HepG2 (cell line): ENCODE data around the gene ESR2. TPM values are rescaled to one million over a fixed set of nuclear protein-coding genes. Genes with fewer than 3 reads are reported as not detected.

Experiments
- ATAC-seq: fragments of 200-7000 bp; cut with Tn5 transposase; 3 replicates; pipeline ENCODE4 v1.9.1; 2020; ENCODE audit warnings: mild to moderate bottlenecking, moderate library complexity
- BruUV-seq: library from RNA; stranded (reverse); fragments of 400-500 nt; replicated peaks from 2 replicates; lab custom pipeline; 2021; lab: Mats Ljungman, UMichigan
- CTCF ChIA-PET: fragments of 300-600 bp; formaldehyde crosslinking; extraction: SDS; loops from one replicate; lab custom pipeline; 2021; ENCODE audit warnings: low total read pairs, inconsistent platforms, low intra/inter-chr PET ratio; lab: Yijun Ruan, JAX
- POLR2A ChIA-PET: fragments of 350-600 bp; sonication (Branson Sonifier 250); formaldehyde crosslinking; loops from one replicate; lab custom pipeline; 2020; ENCODE audit warnings: antibody characterized with exemption, inconsistent platforms; lab: Yijun Ruan, JAX
- DNase-seq: peaks from one replicate; pipeline ENCODE4 v3.0.0-alpha.2; 2015; ENCODE audit warnings: low spot score
- FAIRE-seq: peaks from 3 replicates; lab custom pipeline; 2011; peaks lifted over from hg19 to GRCh38; lab: Jason Lieb, UNC
- H2AFZ ChIP-seq: one replicate; pipeline ENCODE4 v1.6.1; 2011; ENCODE audit warnings: low read length, inconsistent platforms
- H3K27ac ChIP-seq: fragments of 300-600 bp; 3 replicates; pipeline ENCODE4 v1.8.0; 2011; ENCODE audit warnings: mixed run types, mild to moderate bottlenecking, mixed read lengths, low read length, inconsistent platforms; ENCODE audit not compliant: insufficient read depth; ENCODE audit errors: extremely low read length
- H3K27me3 ChIP-seq, 2 experiments: fragments of 200-600 bp in 1 of 2; 2 replicates in 1 of 2; 3 replicates in 1 of 2; pipeline versions ENCODE4 v1.6.0 to v1.8.0; 2011; ENCODE audit warnings: low read length in 2 of 2, mild to moderate bottlenecking in 2 of 2, moderate library complexity in 2 of 2, inconsistent platforms in 1 of 2; ENCODE audit not compliant: insufficient read depth in 2 of 2, control insufficient read depth in 1 of 2
- H3K36me3 ChIP-seq, 2 experiments: fragments of 200-600 bp in 1 of 2; replicated peaks in 1 of 2; 2 replicates in 1 of 2; 3 replicates in 1 of 2; pipeline versions ENCODE4 v1.5.1 to v1.8.0; 2011; ENCODE audit warnings: low read length in 2 of 2, inconsistent platforms in 1 of 2; ENCODE audit not compliant: insufficient read depth in 2 of 2, control insufficient read depth in 1 of 2
- H3K4me1 ChIP-seq: 2 replicates; pipeline ENCODE4 v1.5.1; 2012; ENCODE audit warnings: low read length, inconsistent platforms; ENCODE audit not compliant: insufficient read depth
- H3K4me2 ChIP-seq: 2 replicates; pipeline ENCODE4 v1.6.0; 2011; ENCODE audit warnings: low read depth, low read length, inconsistent platforms
- H3K4me3 ChIP-seq, 3 experiments: fragments of 200-600 bp in 1 of 3; sonication (generic), shearing (Covaris generic) in 1 of 3; replicated peaks in 1 of 3; 2 replicates each; pipeline ENCODE4 v1.5.1; 2011 to 2016; ENCODE audit warnings: low read length in 3 of 3, inconsistent platforms in 2 of 3, low read depth in 2 of 3, mild to moderate bottlenecking in 2 of 3, control low read depth in 1 of 3, mixed read lengths in 1 of 3; ENCODE audit not compliant: insufficient read depth in 1 of 3
- H3K79me2 ChIP-seq: one replicate; pipeline ENCODE4 v1.6.1; 2011; ENCODE audit warnings: low read length, inconsistent platforms; ENCODE audit not compliant: insufficient read depth
- H3K9ac ChIP-seq: 2 replicates; pipeline ENCODE4 v1.6.0; 2011; ENCODE audit warnings: mild to moderate bottlenecking, low read depth, low read length, inconsistent platforms; ENCODE audit not compliant: insufficient read depth
- H3K9me3 ChIP-seq: 2 replicates; pipeline ENCODE4 v1.5.1; 2012; ENCODE audit warnings: mild to moderate bottlenecking, low read length
- H4K20me1 ChIP-seq: 2 replicates; pipeline ENCODE4 v1.6.0; 2011; ENCODE audit warnings: inconsistent platforms, mild to moderate bottlenecking, low read length, moderate library complexity; ENCODE audit not compliant: insufficient read depth
- JUNB ChIP-seq: sonication (generic); formaldehyde crosslinking; IDR thresholded peaks from 2 replicates; pipeline ENCODE4 v1.8.0; 2022; ENCODE audit warnings: missing genetic modification reagents, mild to moderate bottlenecking, borderline replicate concordance
- NFKBIZ ChIP-seq: IDR thresholded peaks from 2 replicates; pipeline ENCODE4 v1.6.1; 2018; ENCODE audit warnings: missing genetic modification reagents, missing compliant biosample characterization
- PLRG1 ChIP-seq: fragments of 450-650 bp; conservative IDR thresholded peaks from 2 replicates; pipeline ENCODE4 v1.6.1; 2016
- SP1 ChIP-seq, 2 experiments: fragments of 450-650 bp in 1 of 2; sonication (generic) in 1 of 2; formaldehyde crosslinking in 1 of 2; IDR thresholded peaks; 2 replicates each; pipeline versions ENCODE4 v1.4.0 to v1.6.1; 2016 to 2020; ENCODE audit warnings: missing genetic modification reagents in 1 of 2
- TAF15 ChIP-seq: fragments of 200-400 bp; formaldehyde crosslinking; IDR thresholded peaks from one replicate; pipeline ENCODE4 v1.6.1; 2018; ENCODE audit warnings: mild to moderate bottlenecking, low read depth, low read length; ENCODE audit not compliant: poor library complexity, severe bottlenecking
- ZMYM3 ChIP-seq: sonication (generic); formaldehyde crosslinking; IDR thresholded peaks from 2 replicates; pipeline ENCODE4 v1.5.1; 2020; ENCODE audit warnings: mild to moderate bottlenecking, missing genetic modification reagents
- WGBS: methylation state at CpG from one replicate; pipeline ENCODE4 v1.1.6; 2017; ENCODE audit warnings: low lambda C conversion rate; 5-methylcytosine and 5-hydroxymethylcytosine counted together
- in situ Hi-C: cut with HindIII; loops from 2 replicates; pipeline ENCODE4 v1.10.0; 2017; ENCODE audit warnings: low pct_unique_long_range_greater_than_20kb; ENCODE audit not compliant: extremely low pct_ligation_motif_present
- intact Hi-C: fragments of 100-400 bp; cut with micrococcal nuclease; formaldehyde crosslinking; loops from one replicate; pipeline ENCODE4 v1.10.0; 2022; ENCODE audit not compliant: unreplicated experiment
- polyA plus RNA-seq, 8 experiments: library from polyadenylated mRNA; depleted of rRNA in 3 of 8; stranded (reverse) in 7 of 8; unstranded in 1 of 8; fragments of >200 nt; fragmentation: Illumina TruSeq in 4 of 8; extraction: Trizol in 4 of 8; gene quantifications; 2 replicates each; pipeline versions ENCODE4 v1.2.1 to v1.2.3, GENCODE V29; 2011 to 2016; ENCODE audit warnings: low read depth in 4 of 8, missing spikeins in 1 of 8, mixed read lengths in 1 of 8; ENCODE audit not compliant: insufficient read depth in 1 of 8
- total RNA-seq, 5 experiments: library from RNA; depleted of rRNA; stranded (reverse); fragments of >200 nt; fragmentation: Illumina TruSeq; extraction: Trizol; gene quantifications; 2 replicates each; pipeline ENCODE4 v1.2.3, GENCODE V29; 2016; ENCODE audit warnings: low read depth in 1 of 5
- TF ChIP-seq, protein P1 (sequence below): sonication (generic); formaldehyde crosslinking; IDR thresholded peaks from 2 replicates; pipeline ENCODE4 v1.5.0; 2020; ENCODE audit warnings: mild to moderate bottlenecking, missing genetic modification reagents, borderline replicate concordance
- TF ChIP-seq, protein P2 (sequence below): sonication (generic); formaldehyde crosslinking; IDR thresholded peaks from 2 replicates; pipeline ENCODE4 v1.4.0; 2020; ENCODE audit warnings: missing genetic modification reagents
- TF ChIP-seq, protein P3 (sequence below): sonication (generic); formaldehyde crosslinking; IDR thresholded peaks from 2 replicates; pipeline ENCODE4 v1.5.0; 2020; ENCODE audit warnings: mild to moderate bottlenecking, missing genetic modification reagents, borderline replicate concordance
- TF ChIP-seq, protein P4 (sequence below): sonication (generic); formaldehyde crosslinking; IDR thresholded peaks from 2 replicates; pipeline ENCODE4 v1.4.0; 2020; ENCODE audit warnings: missing genetic modification reagents

ESR2 gene
- total and polyA plus RNA-seq, 2 of the 13 experiments (the other 11 are each of a cell fraction or from before 2014, with no cell fraction given): 0.01 to 0.04 TPM

DNA sequence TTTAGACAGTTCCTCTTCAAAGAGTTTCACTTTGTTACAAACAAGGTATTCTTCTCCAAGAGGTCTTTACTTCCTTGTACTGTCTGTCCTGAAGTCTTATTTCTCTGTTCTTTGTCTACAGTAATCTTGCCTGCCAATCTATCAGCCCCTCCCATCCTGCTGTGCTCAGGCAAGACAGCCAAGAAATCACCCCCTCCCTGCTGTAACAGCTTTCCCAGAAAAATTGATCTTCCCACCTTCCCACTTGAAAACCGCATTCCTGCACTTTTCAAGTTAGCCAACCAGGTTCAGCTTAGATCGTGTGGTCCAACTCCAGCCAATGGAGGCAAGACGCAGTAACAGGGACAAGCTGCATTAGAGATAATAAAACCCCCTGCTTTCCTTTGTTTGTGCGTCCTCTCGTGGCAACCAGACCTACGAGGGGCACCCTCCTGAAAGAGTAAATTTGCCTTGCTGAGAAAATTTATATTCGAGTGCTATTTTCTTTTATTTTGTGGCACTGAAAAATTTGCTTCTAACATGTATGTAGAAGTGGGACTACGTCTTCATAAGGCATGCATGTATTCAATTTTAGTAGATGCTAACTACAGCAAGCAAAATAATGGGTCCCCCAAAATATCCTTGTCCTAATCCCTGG, 46.5 kb upstream of the ESR2 start:
- no peak overlapping the region for H3K4me3 ChIP-seq
- intact Hi-C loops: loop anchor here (5.0 kb wide), 2 partner anchors 47 to 297 kb away; partner anchors contain the start of gene MTHFD1
- no peaks in the 10 kb centered on the region for H4K20me1 ChIP-seq
- no peak overlapping the region for H3K4me2 ChIP-seq
- H3K79me2 ChIP-seq: no peaks in the 10 kb centered on the region
- no peak for TF ChIP-seq JUNB (CRISPR knock-in tag)
- no peak for TF ChIP-seq PLRG1
- TF ChIP-seq, protein P1, sequence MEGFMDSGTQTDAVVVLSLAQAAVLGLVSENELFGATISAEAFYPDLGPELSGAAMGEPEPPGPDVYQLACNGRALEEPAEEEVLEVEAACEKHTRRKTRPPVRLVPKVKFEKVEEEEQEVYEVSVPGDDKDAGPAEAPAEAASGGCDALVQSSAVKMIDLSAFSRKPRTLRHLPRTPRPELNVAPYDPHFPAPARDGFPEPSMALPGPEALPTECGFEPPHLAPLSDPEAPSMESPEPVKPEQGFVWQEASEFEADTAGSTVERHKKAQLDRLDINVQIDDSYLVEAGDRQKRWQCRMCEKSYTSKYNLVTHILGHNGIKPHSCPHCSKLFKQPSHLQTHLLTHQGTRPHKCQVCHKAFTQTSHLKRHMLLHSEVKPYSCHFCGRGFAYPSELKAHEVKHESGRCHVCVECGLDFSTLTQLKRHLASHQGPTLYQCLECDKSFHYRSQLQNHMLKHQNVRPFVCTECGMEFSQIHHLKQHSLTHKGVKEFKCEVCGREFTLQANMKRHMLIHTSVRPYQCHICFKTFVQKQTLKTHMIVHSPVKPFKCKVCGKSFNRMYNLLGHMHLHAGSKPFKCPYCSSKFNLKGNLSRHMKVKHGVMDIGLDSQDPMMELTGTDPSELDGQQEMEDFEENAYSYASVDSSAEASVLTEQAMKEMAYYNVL: no peak
- TF ChIP-seq, protein P2, sequence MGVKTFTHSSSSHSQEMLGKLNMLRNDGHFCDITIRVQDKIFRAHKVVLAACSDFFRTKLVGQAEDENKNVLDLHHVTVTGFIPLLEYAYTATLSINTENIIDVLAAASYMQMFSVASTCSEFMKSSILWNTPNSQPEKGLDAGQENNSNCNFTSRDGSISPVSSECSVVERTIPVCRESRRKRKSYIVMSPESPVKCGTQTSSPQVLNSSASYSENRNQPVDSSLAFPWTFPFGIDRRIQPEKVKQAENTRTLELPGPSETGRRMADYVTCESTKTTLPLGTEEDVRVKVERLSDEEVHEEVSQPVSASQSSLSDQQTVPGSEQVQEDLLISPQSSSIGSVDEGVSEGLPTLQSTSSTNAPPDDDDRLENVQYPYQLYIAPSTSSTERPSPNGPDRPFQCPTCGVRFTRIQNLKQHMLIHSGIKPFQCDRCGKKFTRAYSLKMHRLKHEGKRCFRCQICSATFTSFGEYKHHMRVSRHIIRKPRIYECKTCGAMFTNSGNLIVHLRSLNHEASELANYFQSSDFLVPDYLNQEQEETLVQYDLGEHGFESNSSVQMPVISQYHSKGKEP (CRISPR knock-in tag): no peak
- TF ChIP-seq, protein P3, sequence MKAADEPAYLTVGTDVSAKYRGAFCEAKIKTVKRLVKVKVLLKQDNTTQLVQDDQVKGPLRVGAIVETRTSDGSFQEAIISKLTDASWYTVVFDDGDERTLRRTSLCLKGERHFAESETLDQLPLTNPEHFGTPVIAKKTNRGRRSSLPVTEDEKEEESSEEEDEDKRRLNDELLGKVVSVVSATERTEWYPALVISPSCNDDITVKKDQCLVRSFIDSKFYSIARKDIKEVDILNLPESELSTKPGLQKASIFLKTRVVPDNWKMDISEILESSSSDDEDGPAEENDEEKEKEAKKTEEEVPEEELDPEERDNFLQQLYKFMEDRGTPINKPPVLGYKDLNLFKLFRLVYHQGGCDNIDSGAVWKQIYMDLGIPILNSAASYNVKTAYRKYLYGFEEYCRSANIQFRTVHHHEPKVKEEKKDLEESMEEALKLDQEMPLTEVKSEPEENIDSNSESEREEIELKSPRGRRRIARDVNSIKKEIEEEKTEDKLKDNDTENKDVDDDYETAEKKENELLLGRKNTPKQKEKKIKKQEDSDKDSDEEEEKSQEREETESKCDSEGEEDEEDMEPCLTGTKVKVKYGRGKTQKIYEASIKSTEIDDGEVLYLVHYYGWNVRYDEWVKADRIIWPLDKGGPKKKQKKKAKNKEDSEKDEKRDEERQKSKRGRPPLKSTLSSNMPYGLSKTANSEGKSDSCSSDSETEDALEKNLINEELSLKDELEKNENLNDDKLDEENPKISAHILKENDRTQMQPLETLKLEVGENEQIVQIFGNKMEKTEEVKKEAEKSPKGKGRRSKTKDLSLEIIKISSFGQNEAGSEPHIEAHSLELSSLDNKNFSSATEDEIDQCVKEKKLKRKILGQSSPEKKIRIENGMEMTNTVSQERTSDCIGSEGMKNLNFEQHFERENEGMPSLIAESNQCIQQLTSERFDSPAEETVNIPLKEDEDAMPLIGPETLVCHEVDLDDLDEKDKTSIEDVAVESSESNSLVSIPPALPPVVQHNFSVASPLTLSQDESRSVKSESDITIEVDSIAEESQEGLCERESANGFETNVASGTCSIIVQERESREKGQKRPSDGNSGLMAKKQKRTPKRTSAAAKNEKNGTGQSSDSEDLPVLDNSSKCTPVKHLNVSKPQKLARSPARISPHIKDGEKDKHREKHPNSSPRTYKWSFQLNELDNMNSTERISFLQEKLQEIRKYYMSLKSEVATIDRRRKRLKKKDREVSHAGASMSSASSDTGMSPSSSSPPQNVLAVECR (CRISPR knock-in tag): no peak
- TF ChIP-seq, protein P4, sequence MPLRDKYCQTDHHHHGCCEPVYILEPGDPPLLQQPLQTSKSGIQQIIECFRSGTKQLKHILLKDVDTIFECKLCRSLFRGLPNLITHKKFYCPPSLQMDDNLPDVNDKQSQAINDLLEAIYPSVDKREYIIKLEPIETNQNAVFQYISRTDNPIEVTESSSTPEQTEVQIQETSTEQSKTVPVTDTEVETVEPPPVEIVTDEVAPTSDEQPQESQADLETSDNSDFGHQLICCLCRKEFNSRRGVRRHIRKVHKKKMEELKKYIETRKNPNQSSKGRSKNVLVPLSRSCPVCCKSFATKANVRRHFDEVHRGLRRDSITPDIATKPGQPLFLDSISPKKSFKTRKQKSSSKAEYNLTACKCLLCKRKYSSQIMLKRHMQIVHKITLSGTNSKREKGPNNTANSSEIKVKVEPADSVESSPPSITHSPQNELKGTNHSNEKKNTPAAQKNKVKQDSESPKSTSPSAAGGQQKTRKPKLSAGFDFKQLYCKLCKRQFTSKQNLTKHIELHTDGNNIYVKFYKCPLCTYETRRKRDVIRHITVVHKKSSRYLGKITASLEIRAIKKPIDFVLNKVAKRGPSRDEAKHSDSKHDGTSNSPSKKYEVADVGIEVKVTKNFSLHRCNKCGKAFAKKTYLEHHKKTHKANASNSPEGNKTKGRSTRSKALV (CRISPR knock-in tag): no peak
- no peak for TF ChIP-seq SP1 (IDR thresholded peaks at IDR 0.05)
- no peak for TF ChIP-seq SP1 (CRISPR knock-in tag; IDR thresholded peaks at IDR 0.05)
- no peak for TF ChIP-seq TAF15
- no peak for TF ChIP-seq ZMYM3 (CRISPR knock-in tag)
- TF ChIP-seq NFKBIZ (CRISPR knock-in tag): no peak
- TF ChIP-seq, all 625 proteins: peak for 0
- no peaks in the 10 kb centered on the region for H3K36me3 ChIP-seq
- H3K9ac ChIP-seq: no peak overlapping the region
- no peaks in the 10 kb centered on the region for H3K27me3 ChIP-seq
- DNase-seq (no peak), ATAC-seq (no peak), FAIRE-seq (no peak)
- BruUV-seq: no TSS peak
- H3K4me1 ChIP-seq: peaks cover 18% of the 10 kb centered on the region
- H3K27ac ChIP-seq: no peak overlapping the region
- WGBS: 82% methylated on average over 8 of the region's 8 CpGs
- no peak overlapping the region for H2AFZ ChIP-seq
- ChIA-PET CTCF (no interaction called here), POLR2A (no interaction called here)
- no peaks in the 10 kb centered on the region for H3K9me3 ChIP-seq
- in situ Hi-C loops: loop anchor here (5.0 to 10.0 kb wide), 2 partner anchors 137 to 294 kb away; no protein-coding TSS in a partner anchor
